Progenitor cell of endocrine pancreas (in vitro differentiated cells): ENCODE measurements around the gene ZNF624. TPM values are rescaled to one million over a fixed set of nuclear protein-coding genes. Genes with fewer than 3 reads are reported as not detected.
"Not testable (repeated sequence)": the region's sequence is repeated elsewhere in the genome, so short reads cannot be mapped to it uniquely, and the experiment has no call there.

Experiments
- DNase-seq: peaks from one replicate; pipeline ENCODE4 v3.0.0; 2021; ENCODE audit warnings: low spot score; ENCODE audit not compliant: unreplicated experiment
- H3K27ac Mint-ChIP-seq: 2 replicates; pipeline ENCODE4 v1.8.0; 2021; ENCODE audit warnings: mild to moderate bottlenecking, moderate library complexity, mixed read lengths
- H3K27me3 Mint-ChIP-seq: 2 replicates; pipeline ENCODE4 v1.8.0; 2021; ENCODE audit warnings: mixed read lengths
- H3K36me3 Mint-ChIP-seq: 2 replicates; pipeline ENCODE4 v1.8.0; 2022; ENCODE audit warnings: mixed read lengths; ENCODE audit not compliant: insufficient read depth
- H3K4me1 Mint-ChIP-seq: 2 replicates; pipeline ENCODE4 v1.8.0; 2021; ENCODE audit warnings: low read depth, mixed read lengths
- H3K4me3 Mint-ChIP-seq: 2 replicates; pipeline ENCODE4 v1.8.0; 2021; ENCODE audit warnings: low read depth, mild to moderate bottlenecking, moderate library complexity, mixed read lengths
- H3K9me3 Mint-ChIP-seq: 2 replicates; pipeline ENCODE4 v1.8.0; 2021; ENCODE audit warnings: low read depth, mixed read lengths
- total RNA-seq: library from RNA; stranded (reverse); gene quantifications from 2 replicates; pipeline ENCODE4 v1.2.1, GENCODE V29; 2021
- TF ChIP-seq, protein P1 (sequence below): fragments of 200-600 bp; sonication (generic); IDR thresholded peaks from one replicate; pipeline ENCODE4 v1.5.0; 2021; ENCODE audit warnings: antibody characterized with exemption, mild to moderate bottlenecking; ENCODE audit not compliant: unreplicated experiment

Gene ZNF624
- total RNA-seq, 1 donor from 2014 or later: 9.0 TPM

DNA sequence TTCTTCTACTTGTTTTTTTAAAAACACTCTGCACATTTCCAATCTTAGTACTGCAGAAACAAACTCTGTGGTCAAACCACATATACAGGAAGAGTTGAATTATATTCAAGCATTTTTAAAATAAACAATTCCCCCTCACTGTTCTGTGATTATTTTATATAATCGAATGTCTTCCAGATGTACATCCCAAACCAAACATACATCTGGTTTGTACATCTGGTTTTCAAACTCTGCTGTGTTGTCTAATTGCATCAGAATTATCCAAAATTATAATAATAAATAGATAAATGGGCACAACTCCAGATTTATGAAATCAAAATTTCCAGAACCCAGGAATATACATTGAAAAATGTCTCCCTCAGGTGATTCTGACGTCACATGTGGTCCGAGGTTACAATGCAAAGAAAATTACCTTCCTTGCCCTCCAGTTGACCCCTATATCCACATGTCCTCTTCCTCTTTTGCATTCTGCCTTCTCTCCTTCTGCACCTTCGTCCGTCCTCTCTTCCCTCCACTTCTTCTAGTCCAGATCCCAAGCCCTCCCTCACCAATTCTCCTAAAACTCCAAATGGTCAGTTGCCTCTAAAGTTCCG, 23.1 kb upstream of the ZNF624 start:
- Mint-ChIP-seq H3K9me3 (no peaks in the 10 kb centered on the region), H3K4me3 (no peak overlapping the region), H3K36me3 (no peaks in the 10 kb centered on the region), H3K27ac (no peak overlapping the region), H3K27me3 (no peaks in the 10 kb centered on the region), H3K4me1 (no peaks in the 10 kb centered on the region)
- TF ChIP-seq, protein P1, sequence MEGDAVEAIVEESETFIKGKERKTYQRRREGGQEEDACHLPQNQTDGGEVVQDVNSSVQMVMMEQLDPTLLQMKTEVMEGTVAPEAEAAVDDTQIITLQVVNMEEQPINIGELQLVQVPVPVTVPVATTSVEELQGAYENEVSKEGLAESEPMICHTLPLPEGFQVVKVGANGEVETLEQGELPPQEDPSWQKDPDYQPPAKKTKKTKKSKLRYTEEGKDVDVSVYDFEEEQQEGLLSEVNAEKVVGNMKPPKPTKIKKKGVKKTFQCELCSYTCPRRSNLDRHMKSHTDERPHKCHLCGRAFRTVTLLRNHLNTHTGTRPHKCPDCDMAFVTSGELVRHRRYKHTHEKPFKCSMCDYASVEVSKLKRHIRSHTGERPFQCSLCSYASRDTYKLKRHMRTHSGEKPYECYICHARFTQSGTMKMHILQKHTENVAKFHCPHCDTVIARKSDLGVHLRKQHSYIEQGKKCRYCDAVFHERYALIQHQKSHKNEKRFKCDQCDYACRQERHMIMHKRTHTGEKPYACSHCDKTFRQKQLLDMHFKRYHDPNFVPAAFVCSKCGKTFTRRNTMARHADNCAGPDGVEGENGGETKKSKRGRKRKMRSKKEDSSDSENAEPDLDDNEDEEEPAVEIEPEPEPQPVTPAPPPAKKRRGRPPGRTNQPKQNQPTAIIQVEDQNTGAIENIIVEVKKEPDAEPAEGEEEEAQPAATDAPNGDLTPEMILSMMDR: no peak
- no peak for DNase-seq

DNA sequence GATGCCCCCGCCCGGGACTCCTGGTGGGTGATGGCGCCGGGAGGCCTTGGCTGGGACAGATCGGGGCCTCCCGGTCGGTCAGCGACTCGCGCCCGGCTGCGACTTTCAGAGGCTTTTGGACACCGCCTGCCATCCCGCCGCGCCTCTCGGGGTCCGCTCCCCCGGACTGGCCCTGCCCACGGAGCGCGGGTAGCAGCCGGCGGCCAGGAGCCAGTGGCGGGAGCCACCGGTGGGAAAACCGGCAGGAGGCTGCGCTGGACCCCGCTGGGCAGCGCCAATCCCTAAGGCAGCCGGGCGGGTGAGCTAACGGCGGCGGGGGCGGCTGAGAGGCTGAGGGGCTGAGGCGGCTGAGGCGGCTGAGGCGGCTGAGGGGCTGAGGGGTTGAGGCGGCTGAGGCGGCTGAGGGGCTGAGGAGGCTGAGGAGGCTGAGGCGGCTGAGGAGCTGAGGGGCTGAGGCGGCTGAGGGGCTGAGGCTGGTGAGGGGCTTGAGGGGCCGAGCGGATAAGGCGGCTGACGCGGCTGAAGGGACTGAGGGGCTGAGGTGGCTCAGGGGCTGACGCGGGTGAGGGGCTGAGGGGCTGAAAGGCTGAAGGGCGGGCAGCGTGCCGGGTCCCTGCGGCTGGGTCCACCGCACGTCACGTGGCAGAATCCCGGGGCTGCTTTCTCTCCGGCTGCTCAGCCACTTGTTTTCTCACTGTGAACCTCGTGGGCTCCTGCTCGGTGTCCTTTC, 13.4 kb upstream of the ZNF624 start:
- Mint-ChIP-seq H3K4me3 (peak overlapping the region; percentile 58), H3K27me3 (peaks cover 46% of the 10 kb centered on the region)
- not testable (repeated sequence) for H3K4me1 Mint-ChIP-seq, H3K9me3 Mint-ChIP-seq, H3K36me3 Mint-ChIP-seq, DNase-seq, H3K27ac Mint-ChIP-seq

DNA sequence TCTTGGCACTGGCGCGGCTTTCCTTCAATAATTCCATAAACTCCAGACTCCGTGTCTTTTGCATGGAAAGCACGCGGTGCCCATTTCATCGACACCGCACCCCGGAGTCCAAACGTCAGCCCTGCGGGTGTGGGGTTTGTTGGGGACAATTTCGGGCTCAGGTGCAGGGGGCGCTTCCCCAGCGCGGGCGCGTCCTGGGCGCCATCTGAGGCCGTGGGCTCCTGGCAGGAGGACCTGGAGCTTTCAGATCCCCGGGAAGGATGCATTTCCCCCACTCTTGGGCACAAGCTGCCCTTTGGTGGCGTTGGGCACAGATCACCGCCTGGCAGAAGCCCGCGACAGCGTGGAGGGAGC, 12.9 kb upstream of the ZNF624 start:
- not testable (repeated sequence) for DNase-seq, H3K4me3 Mint-ChIP-seq
- peaks cover 46% of the 10 kb centered on the region for H3K27me3 Mint-ChIP-seq

DNA sequence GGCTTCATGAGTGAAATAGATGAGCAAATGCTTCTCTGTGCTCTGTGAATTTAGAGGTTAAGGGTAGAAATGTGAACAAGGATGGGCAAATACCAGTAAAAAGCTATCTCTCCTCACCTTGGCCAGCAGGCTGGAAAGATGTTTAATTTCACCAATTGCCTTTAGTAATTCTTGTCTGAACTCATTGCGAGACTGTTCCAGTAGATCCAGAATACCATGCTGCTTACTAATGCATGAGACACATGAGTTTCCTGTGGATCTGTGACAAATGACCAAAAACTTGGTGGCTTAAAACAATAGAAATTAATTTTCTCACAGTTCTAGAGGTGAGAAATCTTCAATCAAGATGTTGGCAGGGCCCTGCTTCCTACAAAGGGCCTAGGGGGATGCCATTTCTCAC, 9.3 kb upstream of the ZNF624 start:
- no peaks in the 10 kb centered on the region for H3K4me1 Mint-ChIP-seq
- H3K27ac Mint-ChIP-seq: no peak overlapping the region
- peaks cover 45% of the 10 kb centered on the region for H3K27me3 Mint-ChIP-seq
- H3K4me3 Mint-ChIP-seq: no peak overlapping the region
- no peaks in the 10 kb centered on the region for H3K36me3 Mint-ChIP-seq
- TF ChIP-seq, protein P1: no peak
- no peaks in the 10 kb centered on the region for H3K9me3 Mint-ChIP-seq
- no peak for DNase-seq

More for the DNA sequence above, 12.9 kb upstream of the ZNF624 start:
- not testable (repeated sequence) for H3K36me3 Mint-ChIP-seq, H3K4me1 Mint-ChIP-seq, H3K9me3 Mint-ChIP-seq, H3K27ac Mint-ChIP-seq

DNA sequence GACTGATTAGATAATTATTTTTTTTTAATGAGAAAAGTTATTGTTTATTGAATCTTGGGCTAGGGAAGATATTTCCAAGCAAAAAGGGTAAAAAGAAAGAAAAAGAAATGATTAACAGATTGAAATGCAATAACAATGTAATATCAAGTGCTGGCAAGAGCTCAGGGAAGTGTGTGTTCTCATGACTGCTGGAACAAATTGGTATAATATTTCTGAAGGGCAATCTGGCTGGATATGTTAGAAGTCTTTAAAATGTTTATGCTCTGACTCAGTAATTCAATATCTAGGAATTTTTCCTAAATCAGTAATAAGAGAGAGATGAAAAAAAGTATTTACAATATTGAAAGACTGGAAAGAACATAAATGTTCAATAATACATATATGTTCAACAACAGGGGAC, 7.6 kb upstream of the ZNF624 start:
- H3K4me1 Mint-ChIP-seq: no peaks in the 10 kb centered on the region
- TF ChIP-seq, protein P1: no peak
- DNase-seq: no peak

DNA sequence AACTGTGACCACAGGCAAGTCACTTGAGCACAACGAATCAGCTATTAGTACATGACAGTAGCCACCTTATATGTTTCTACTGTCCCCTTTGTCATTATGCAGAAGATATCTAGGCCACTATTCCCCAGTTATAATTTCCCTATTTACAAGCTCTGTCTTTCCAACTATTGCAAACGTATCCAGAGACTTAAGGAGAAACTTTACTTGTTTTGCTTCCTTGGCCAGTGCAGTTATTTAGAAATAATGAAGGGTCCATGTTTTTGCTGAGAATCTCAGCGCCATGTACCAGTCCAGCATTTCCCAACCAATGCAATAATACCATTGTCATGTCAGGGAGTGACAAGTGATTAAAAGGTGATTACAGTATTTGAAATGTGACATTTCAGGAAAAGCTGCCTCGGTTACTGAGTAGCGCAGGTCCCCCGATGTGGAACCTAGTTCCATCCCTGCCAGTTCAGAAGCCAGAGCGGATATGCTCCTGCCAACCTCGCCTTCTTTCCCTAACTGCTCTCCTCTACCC, 743 bp downstream of the ZNF624 start:
- no peak for DNase-seq
- Mint-ChIP-seq H3K27ac (peak overlapping the region; percentile 87), H3K27me3 (peaks cover 3% of the 10 kb centered on the region), H3K4me1 (peaks cover 11% of the 10 kb centered on the region), H3K4me3 (peak overlapping the region; percentile 84), H3K36me3 (peaks cover 3% of the 10 kb centered on the region), H3K9me3 (no peaks in the 10 kb centered on the region)
- TF ChIP-seq, protein P1: no peak

More for the DNA sequence above, 7.6 kb upstream of the ZNF624 start:
- peaks cover 43% of the 10 kb centered on the region for H3K27me3 Mint-ChIP-seq
- no peak overlapping the region for H3K27ac Mint-ChIP-seq
- H3K36me3 Mint-ChIP-seq: no peaks in the 10 kb centered on the region
- H3K9me3 Mint-ChIP-seq: no peaks in the 10 kb centered on the region
- H3K4me3 Mint-ChIP-seq: no peak overlapping the region
